Activated CD4-positive, alpha-beta T cell treated with anti-CD3 and anti-CD28 coated beads, Interleukin-2, Interleukin-6, amounts not matched to agents 100 ng/mL and 50 ng/mL, durations not matched to agents 16 hours and 8 hours (primary cell): Measurements from ENCODE around the gene DNMT3L.
"Not testable (repeated sequence)": the region's sequence is repeated elsewhere in the genome, so short reads cannot be mapped to it uniquely, and the experiment has no call there.

Source experiments
- DNase-seq: peaks from one replicate; pipeline ENCODE4 v3.0.0-alpha.2; 2020

Gene DNMT3L

GRCh38 chr21:44294391-44295162, 32.9 kb upstream of the DNMT3L start:
- DNase-seq, result no peak

GRCh38 chr21:44293551-44294231, 32.0 kb upstream of the DNMT3L start:
- DNase-seq, result no peak

- DNase-seq, result no peak
These were observed 31.1 kb upstream of the DNMT3L start for GRCh38 chr21:44292812-44293195.

- DNase-seq, result no peak
These were observed 30.5 kb upstream of the DNMT3L start for GRCh38 chr21:44291936-44292811.

- no peak for DNase-seq
These were observed 29.6 kb upstream of the DNMT3L start for GRCh38 chr21:44291078-44291935.

- DNase-seq, result no peak
These were observed 28.8 kb upstream of the DNMT3L start for GRCh38 chr21:44290327-44291077.

- DNase-seq, result no peak
These were observed 27.8 kb upstream of the DNMT3L start for GRCh38 chr21:44289381-44290010.

GRCh38 chr21:44288251-44289110, 26.8 kb upstream of the DNMT3L start:
- DNase-seq, result no peak

- DNase-seq, result no peak
These were observed 25.3 kb upstream of the DNMT3L start for GRCh38 chr21:44286716-44287632.

GRCh38 chr21:44286086-44286715, 24.5 kb upstream of the DNMT3L start:
- DNase-seq, result no peak

GRCh38 chr21:44285138-44285992, 23.7 kb upstream of the DNMT3L start, which contains the start of gene AIRE:
TSS of gene AIRE (plus strand) at chr21:44285876. CDS start at chr21:44286007, 131 bp downstream.
- no peak for DNase-seq

GRCh38 chr21:44283948-44284347, 22.3 kb upstream of the DNMT3L start:
- DNase-seq, result no peak

GRCh38 chr21:44283211-44283785, 21.6 kb upstream of the DNMT3L start:
- not testable (repeated sequence) for DNase-seq

GRCh38 chr21:44282370-44282769, 20.7 kb upstream of the DNMT3L start:
- DNase-seq, result no peak

- no peak for DNase-seq
These were observed 20.1 kb upstream of the DNMT3L start for GRCh38 chr21:44281801-44282200.

GRCh38 chr21:44279354-44280260, 17.9 kb upstream of the DNMT3L start:
- no peak for DNase-seq
